HG03060 (cell line): ENCODE data around the gene WNT16.
A peak's percentile ranks its signal among the peaks of the same experiment; 100 is the strongest.
"Not testable (repeated sequence)": the region's sequence is repeated elsewhere in the genome, so short reads cannot be mapped to it uniquely, and the experiment has no call there.

Source experiments
- ATAC-seq: cut with Tn5 transposase; IDR thresholded peaks from one replicate; pipeline ENCODE4 v1.9.1; 2021; ENCODE audit warnings: low read depth, moderate number of reproducible peaks; ENCODE audit not compliant: unreplicated experiment

Gene WNT16

GRCh38 chr7:121328508-121329190 lies at the start of gene WNT16:
WNT16 (plus strand) TSS chr7:121329000; CDS start chr7:121329293, 293 bp downstream.
- no peak for ATAC-seq

GRCh38 chr7:121279060-121279620 lies 49.7 kb upstream of the WNT16 start:
- ATAC-seq = no peak

GRCh38 chr7:121279822-121280221 lies 49.0 kb upstream of the WNT16 start:
- ATAC-seq = no peak

- ATAC-seq = no peak
Measured at GRCh38 chr7:121280656-121281055, 48.1 kb upstream of the WNT16 start.

GRCh38 chr7:121282129-121282528 lies 46.7 kb upstream of the WNT16 start:
- no peak for ATAC-seq

GRCh38 chr7:121285066-121285667 lies 43.6 kb upstream of the WNT16 start:
- ATAC-seq = no peak

GRCh38 chr7:121286186-121286585 lies 42.6 kb upstream of the WNT16 start:
- ATAC-seq = no peak

- ATAC-seq = no peak
Measured at GRCh38 chr7:121286742-121287734, 41.8 kb upstream of the WNT16 start.

- ATAC-seq = no peak
Measured at GRCh38 chr7:121288894-121289293, 39.9 kb upstream of the WNT16 start.

- not testable (repeated sequence) for ATAC-seq
Measured at GRCh38 chr7:121289930-121290329, 38.9 kb upstream of the WNT16 start.

GRCh38 chr7:121294448-121294992 lies 34.3 kb upstream of the WNT16 start:
- ATAC-seq = no peak

GRCh38 chr7:121297843-121298242 lies 31.0 kb upstream of the WNT16 start:
- ATAC-seq = no peak

- ATAC-seq = no peak
Measured at GRCh38 chr7:121298831-121299239, 30.0 kb upstream of the WNT16 start.

- ATAC-seq = no peak
Measured at GRCh38 chr7:121300685-121301420, 27.9 kb upstream of the WNT16 start.

GRCh38 chr7:121301446-121302213 lies 27.2 kb upstream of the WNT16 start:
- no peak for ATAC-seq

- peak; percentile 79 for ATAC-seq
Measured at GRCh38 chr7:121302214-121302745, 26.5 kb upstream of the WNT16 start.

GRCh38 chr7:121303422-121304101 lies 25.2 kb upstream of the WNT16 start:
- no peak for ATAC-seq

GRCh38 chr7:121304102-121304658 lies 24.6 kb upstream of the WNT16 start:
- ATAC-seq = no peak
